Astrocyte (in vitro differentiated cells and primary cell): ENCODE data around the gene LIN52. TPM values are rescaled to one million over a fixed set of nuclear protein-coding genes. Genes with fewer than 3 reads are reported as not detected.

ENCODE experiments used
- DNase-seq: peaks from one replicate; pipeline ENCODE4 v3.0.0-alpha.2; 2010; ENCODE audit warnings: low read depth
- FAIRE-seq: peaks from 2 replicates; lab custom pipeline; 2011; peaks lifted over from hg19 to GRCh38; lab: Jason Lieb, UNC
- H2AFZ ChIP-seq: 2 replicates; pipeline ENCODE4 v1.6.0; 2012; ENCODE audit warnings: low read depth, low read length, inconsistent platforms
- H3K27ac ChIP-seq: 2 replicates; pipeline ENCODE4 v1.5.1; 2011; ENCODE audit warnings: low read depth, low read length, inconsistent platforms
- H3K27me3 ChIP-seq: 2 replicates; pipeline ENCODE4 v1.6.0; 2011; ENCODE audit warnings: low read length, inconsistent platforms; ENCODE audit not compliant: insufficient read depth
- H3K36me3 ChIP-seq: 2 replicates; pipeline ENCODE4 v1.5.1; 2011; ENCODE audit warnings: low read length, inconsistent platforms; ENCODE audit not compliant: insufficient read depth
- H3K4me1 ChIP-seq: 2 replicates; pipeline ENCODE4 v1.5.1; 2011; ENCODE audit warnings: low read length, inconsistent platforms; ENCODE audit not compliant: insufficient read depth
- H3K4me2 ChIP-seq: 2 replicates; pipeline ENCODE4 v1.6.0; 2012; ENCODE audit warnings: low read length, inconsistent platforms
- H3K4me3 ChIP-seq: 2 replicates; pipeline ENCODE4 v1.5.1; 2011; ENCODE audit warnings: low read depth, mild to moderate bottlenecking, low read length, inconsistent platforms; ENCODE audit not compliant: insufficient read depth
- H3K79me2 ChIP-seq: 2 replicates; pipeline ENCODE4 v1.6.0; 2012; ENCODE audit warnings: mild to moderate bottlenecking, low read length, inconsistent platforms; ENCODE audit not compliant: insufficient read depth
- H3K9ac ChIP-seq: 2 replicates; pipeline ENCODE4 v1.6.0; 2012; ENCODE audit warnings: mild to moderate bottlenecking, low read length, inconsistent platforms
- H3K9me3 ChIP-seq: 2 replicates; pipeline ENCODE4 v1.5.1; 2012; ENCODE audit warnings: low read depth, mild to moderate bottlenecking, low read length, inconsistent platforms; ENCODE audit not compliant: insufficient read depth
- H4K20me1 ChIP-seq: 2 replicates; pipeline ENCODE4 v1.6.0; 2012; ENCODE audit warnings: low read length, inconsistent platforms; ENCODE audit not compliant: insufficient read depth
- H3K27ac Mint-ChIP-seq: one replicate; pipeline ENCODE4 v1.8.0; 2021; ENCODE audit warnings: mild to moderate bottlenecking, mixed read lengths; ENCODE audit not compliant: unreplicated experiment
- H3K27me3 Mint-ChIP-seq: one replicate; pipeline ENCODE4 v1.8.0; 2021; ENCODE audit warnings: low read depth, mixed read lengths; ENCODE audit not compliant: unreplicated experiment
- H3K36me3 Mint-ChIP-seq: one replicate; pipeline ENCODE4 v1.8.0; 2021; ENCODE audit warnings: low read depth, mixed read lengths; ENCODE audit not compliant: unreplicated experiment
- H3K4me1 Mint-ChIP-seq: one replicate; pipeline ENCODE4 v1.8.0; 2021; ENCODE audit warnings: low read depth, mixed read lengths; ENCODE audit not compliant: unreplicated experiment
- H3K4me3 Mint-ChIP-seq: one replicate; pipeline ENCODE4 v1.8.0; 2021; ENCODE audit warnings: mild to moderate bottlenecking, moderate library complexity, mixed read lengths; ENCODE audit not compliant: unreplicated experiment
- H3K9me3 Mint-ChIP-seq: one replicate; pipeline ENCODE4 v1.8.0; 2021; ENCODE audit warnings: mild to moderate bottlenecking, mixed read lengths; ENCODE audit not compliant: unreplicated experiment
- CTCF ChIP-seq: IDR thresholded peaks from 2 replicates; pipeline ENCODE4 v1.5.1; 2011; ENCODE audit warnings: low read depth, mild to moderate bottlenecking, inconsistent platforms, low read length, moderate library complexity; ENCODE audit not compliant: insufficient read depth
- EZH2 ChIP-seq: IDR thresholded peaks from 2 replicates; pipeline ENCODE4 v1.6.1; 2012; ENCODE audit warnings: mild to moderate bottlenecking, low read length, inconsistent platforms; ENCODE audit not compliant: insufficient read depth
- total RNA-seq: library from RNA; stranded (reverse); gene quantifications from 2 replicates; pipeline ENCODE4 v1.2.1, GENCODE V29; 2021

Gene LIN52
- total RNA-seq, 1 donor from 2014 or later = 5.5 TPM

- Histone ChIP-seq H3K9ac (peak overlapping the region; percentile 96), H3K27me3 (no peaks in the 10 kb centered on the region), H3K9me3 (no peaks in the 10 kb centered on the region), H3K79me2 (peaks cover 19% of the 10 kb centered on the region), H3K27ac (no peak overlapping the region), H3K4me2 (peak overlapping the region; percentile 90), H3K4me1 (peaks cover 6% of the 10 kb centered on the region), H2AFZ (no peak overlapping the region), H4K20me1 (no peaks in the 10 kb centered on the region), H3K4me3 (peak overlapping the region; percentile 96), H3K36me3 (no peaks in the 10 kb centered on the region)
- peaks cover 9% of the 10 kb centered on the region for H3K4me1 Mint-ChIP-seq
- H3K4me3 Mint-ChIP-seq = peak overlapping the region; percentile 97
- TF ChIP-seq CTCF (no peak), EZH2 (no peak)
- no peak for DNase-seq
- H3K9me3 Mint-ChIP-seq = no peaks in the 10 kb centered on the region
- FAIRE-seq = no peak
- no peaks in the 10 kb centered on the region for H3K27me3 Mint-ChIP-seq
- no peak overlapping the region for H3K27ac Mint-ChIP-seq
- no peaks in the 10 kb centered on the region for H3K36me3 Mint-ChIP-seq
Measured at GRCh38 chr14:74085828-74086227, 1.1 kb downstream of the LIN52 start.

- no peak overlapping the region for H3K9ac ChIP-seq
- peaks cover 2% of the 10 kb centered on the region for H3K4me1 Mint-ChIP-seq
- DNase-seq (no peak), FAIRE-seq (no peak)
- no peak overlapping the region for H3K4me3 ChIP-seq
- H3K9me3 Mint-ChIP-seq = no peaks in the 10 kb centered on the region
- H3K9me3 ChIP-seq = no peaks in the 10 kb centered on the region
- H3K4me2 ChIP-seq = no peak overlapping the region
- no peak overlapping the region for H2AFZ ChIP-seq
- no peak overlapping the region for H3K27ac ChIP-seq
- H4K20me1 ChIP-seq = no peaks in the 10 kb centered on the region
- no peaks in the 10 kb centered on the region for H3K36me3 ChIP-seq
- H3K27ac Mint-ChIP-seq = no peak overlapping the region
- H3K4me1 ChIP-seq = no peaks in the 10 kb centered on the region
- peaks cover 2% of the 10 kb centered on the region for H3K36me3 Mint-ChIP-seq
- no peak for TF ChIP-seq EZH2
- TF ChIP-seq CTCF = no peak
- H3K79me2 ChIP-seq = peaks cover 19% of the 10 kb centered on the region
- H3K27me3 ChIP-seq = no peaks in the 10 kb centered on the region
- no peak overlapping the region for H3K4me3 Mint-ChIP-seq
- no peaks in the 10 kb centered on the region for H3K27me3 Mint-ChIP-seq
Measured at GRCh38 chr14:74089251-74090020, 4.7 kb downstream of the LIN52 start.

GRCh38 chr14:74105381-74105780 is 20.6 kb downstream of the LIN52 start:
- H3K27me3 Mint-ChIP-seq = no peaks in the 10 kb centered on the region

More at GRCh38 chr14:74105381-74105780, 20.6 kb downstream of the LIN52 start:
- no peak for TF ChIP-seq EZH2
- TF ChIP-seq CTCF = no peak
- no peak for DNase-seq
- Histone ChIP-seq H3K4me1 (no peaks in the 10 kb centered on the region), H3K9ac (no peak overlapping the region), H4K20me1 (no peaks in the 10 kb centered on the region), H3K27ac (no peak overlapping the region), H3K79me2 (no peaks in the 10 kb centered on the region), H2AFZ (no peak overlapping the region), H3K4me2 (no peak overlapping the region), H3K27me3 (no peaks in the 10 kb centered on the region), H3K36me3 (peaks cover 4% of the 10 kb centered on the region), H3K9me3 (no peaks in the 10 kb centered on the region), H3K4me3 (no peak overlapping the region)
- Mint-ChIP-seq H3K9me3 (no peaks in the 10 kb centered on the region), H3K4me3 (no peak overlapping the region), H3K27ac (no peak overlapping the region), H3K4me1 (no peaks in the 10 kb centered on the region), H3K36me3 (peaks cover 2% of the 10 kb centered on the region)
- FAIRE-seq = no peak
